Testis (tissue), 2 donors: ENCODE results near the gene TJP2.

Experiments
- POLR2A ChIP-seq: fragments of 450-650 bp; IDR thresholded peaks from one replicate; pipeline ENCODE4 v1.6.1; 2017; ENCODE audit warnings: antibody characterized with exemption, mild to moderate bottlenecking, moderate library complexity
- TF ChIP-seq, protein P1 (sequence below), 3 experiments: fragments of 450-650 bp in 2 of 3; fragments of 200-600 bp in 1 of 3; sonication (generic) in 1 of 3; IDR thresholded peaks; one replicate each; pipeline ENCODE4 v1.5.1; 2016 to 2019; ENCODE audit warnings: antibody characterized with exemption in 3 of 3, mild to moderate bottlenecking in 2 of 3, moderate library complexity in 1 of 3

DNA sequence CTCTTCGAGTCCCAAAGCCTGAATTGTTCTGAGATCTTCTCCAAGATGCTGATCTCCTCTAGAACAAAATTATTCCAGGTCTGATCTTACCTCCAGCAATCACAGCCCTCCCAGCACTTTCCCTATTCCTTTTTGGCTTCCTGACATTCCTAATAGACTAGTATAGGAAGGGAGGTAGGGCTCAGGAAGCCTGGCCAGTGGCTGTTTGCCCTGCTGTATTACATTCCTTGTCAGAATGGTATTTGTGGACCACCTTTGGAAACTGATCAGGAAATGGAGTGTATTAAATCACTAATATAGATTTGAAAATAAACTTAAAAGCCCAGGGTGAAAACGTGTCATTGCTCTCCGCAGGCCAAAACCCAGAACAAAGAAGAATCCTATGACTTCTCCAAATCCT lies 76.6 kb downstream of the TJP2 start:
- no peak for TF ChIP-seq POLR2A
- TF ChIP-seq, protein P1, sequence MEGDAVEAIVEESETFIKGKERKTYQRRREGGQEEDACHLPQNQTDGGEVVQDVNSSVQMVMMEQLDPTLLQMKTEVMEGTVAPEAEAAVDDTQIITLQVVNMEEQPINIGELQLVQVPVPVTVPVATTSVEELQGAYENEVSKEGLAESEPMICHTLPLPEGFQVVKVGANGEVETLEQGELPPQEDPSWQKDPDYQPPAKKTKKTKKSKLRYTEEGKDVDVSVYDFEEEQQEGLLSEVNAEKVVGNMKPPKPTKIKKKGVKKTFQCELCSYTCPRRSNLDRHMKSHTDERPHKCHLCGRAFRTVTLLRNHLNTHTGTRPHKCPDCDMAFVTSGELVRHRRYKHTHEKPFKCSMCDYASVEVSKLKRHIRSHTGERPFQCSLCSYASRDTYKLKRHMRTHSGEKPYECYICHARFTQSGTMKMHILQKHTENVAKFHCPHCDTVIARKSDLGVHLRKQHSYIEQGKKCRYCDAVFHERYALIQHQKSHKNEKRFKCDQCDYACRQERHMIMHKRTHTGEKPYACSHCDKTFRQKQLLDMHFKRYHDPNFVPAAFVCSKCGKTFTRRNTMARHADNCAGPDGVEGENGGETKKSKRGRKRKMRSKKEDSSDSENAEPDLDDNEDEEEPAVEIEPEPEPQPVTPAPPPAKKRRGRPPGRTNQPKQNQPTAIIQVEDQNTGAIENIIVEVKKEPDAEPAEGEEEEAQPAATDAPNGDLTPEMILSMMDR (IDR thresholded peaks at IDR 0.05), result no peak
